ENCODE data around the gene MRPS6.

Gene MRPS6

GRCh38 chr21:34154878-34155277 lies 81.5 kb downstream of the MRPS6 start:
- Histone ChIP-seq H3K36me3 (ENCODE audit: control insufficient read depth in 2 of 2, insufficient read depth in 2 of 2, low read length in 2 of 2) (peaks cover 0 to 2% of the 10 kb centered on the region in 2 donors), H3K4me1 (ENCODE audit: control insufficient read depth, insufficient read depth, low read length) (peaks cover 3% of the 10 kb centered on the region), H3K9ac (ENCODE audit: low read length in 2 of 2) (no peak overlapping the region), H3K4me3 (ENCODE audit: low read length in 2 of 2) (no peak overlapping the region), H3K27me3 (ENCODE audit: control insufficient read depth in 1 of 2, insufficient read depth in 2 of 2, low read length in 2 of 2) (no peaks in the 10 kb centered on the region), H3K27ac (ENCODE audit: low read length) (no peak overlapping the region), H3K9me3 (ENCODE audit: control insufficient read depth in 2 of 2, low read length in 2 of 2) (no peaks in the 10 kb centered on the region)

- Histone ChIP-seq H3K4me1 (ENCODE audit: control insufficient read depth, insufficient read depth, low read length) (peaks cover 3% of the 10 kb centered on the region), H3K27ac (ENCODE audit: low read length) (no peak overlapping the region), H3K9ac (ENCODE audit: low read length in 2 of 2) (no peak overlapping the region), H3K4me3 (ENCODE audit: low read length in 2 of 2) (no peak overlapping the region), H3K9me3 (ENCODE audit: control insufficient read depth in 2 of 2, low read length in 2 of 2) (peaks cover 0 to 3% of the 10 kb centered on the region in 2 donors), H3K36me3 (ENCODE audit: control insufficient read depth in 2 of 2, insufficient read depth in 2 of 2, low read length in 2 of 2) (peaks cover 0 to 4% of the 10 kb centered on the region in 2 donors), H3K27me3 (ENCODE audit: control insufficient read depth in 1 of 2, insufficient read depth in 2 of 2, low read length in 2 of 2) (no peaks in the 10 kb centered on the region)
Measured at GRCh38 chr21:34156957-34157356, 83.6 kb downstream of the MRPS6 start.

- peaks cover 0 to 5% of the 10 kb centered on the region in 2 donors for H3K9me3 ChIP-seq (ENCODE audit: control insufficient read depth in 2 of 2, low read length in 2 of 2)
- H3K27ac ChIP-seq (ENCODE audit: low read length): no peak overlapping the region
Measured at GRCh38 chr21:34157521-34157920, 84.1 kb downstream of the MRPS6 start.

GRCh38 chr21:34158866-34159835 lies 85.8 kb downstream of the MRPS6 start:
- Histone ChIP-seq H3K9me3 (ENCODE audit: control insufficient read depth in 2 of 2, low read length in 2 of 2) (peaks cover 0 to 5% of the 10 kb centered on the region in 2 donors), H3K9ac (ENCODE audit: low read length in 2 of 2) (no peak overlapping the region), H3K27ac (ENCODE audit: low read length) (no peak overlapping the region), H3K4me3 (ENCODE audit: low read length in 2 of 2) (no peak overlapping the region), H3K27me3 (ENCODE audit: control insufficient read depth in 1 of 2, insufficient read depth in 2 of 2, low read length in 2 of 2) (no peaks in the 10 kb centered on the region), H3K36me3 (ENCODE audit: control insufficient read depth in 2 of 2, insufficient read depth in 2 of 2, low read length in 2 of 2) (peaks cover 0 to 3% of the 10 kb centered on the region in 2 donors), H3K4me1 (ENCODE audit: control insufficient read depth, insufficient read depth, low read length) (peaks cover 3% of the 10 kb centered on the region)

More at GRCh38 chr21:34157521-34157920, 84.1 kb downstream of the MRPS6 start:
- H3K27me3 ChIP-seq (ENCODE audit: control insufficient read depth in 1 of 2, insufficient read depth in 2 of 2, low read length in 2 of 2): no peaks in the 10 kb centered on the region
- H3K36me3 ChIP-seq (ENCODE audit: control insufficient read depth in 2 of 2, insufficient read depth in 2 of 2, low read length in 2 of 2): peaks cover 0 to 4% of the 10 kb centered on the region in 2 donors
- peaks cover 3% of the 10 kb centered on the region for H3K4me1 ChIP-seq (ENCODE audit: control insufficient read depth, insufficient read depth, low read length)
- no peak overlapping the region for H3K9ac ChIP-seq (ENCODE audit: low read length in 2 of 2)
- H3K4me3 ChIP-seq (ENCODE audit: low read length in 2 of 2): no peak overlapping the region

GRCh38 chr21:34166468-34166867 lies 93.1 kb downstream of the MRPS6 start:
- peaks cover 3 to 8% of the 10 kb centered on the region in 2 donors for H3K36me3 ChIP-seq (ENCODE audit: control insufficient read depth in 2 of 2, insufficient read depth in 2 of 2, low read length in 2 of 2)
- no peaks in the 10 kb centered on the region for H3K4me1 ChIP-seq (ENCODE audit: control insufficient read depth, insufficient read depth, low read length)
- H3K27me3 ChIP-seq (ENCODE audit: control insufficient read depth in 1 of 2, insufficient read depth in 2 of 2, low read length in 2 of 2): no peaks in the 10 kb centered on the region
- H3K27ac ChIP-seq (ENCODE audit: low read length): no peak overlapping the region
- no peak overlapping the region for H3K9ac ChIP-seq (ENCODE audit: low read length in 2 of 2)
- H3K4me3 ChIP-seq (ENCODE audit: low read length in 2 of 2): peak overlapping the region in 1 of 2 donors; percentile 47
- peaks cover 22 to 34% of the 10 kb centered on the region in 2 donors for H3K9me3 ChIP-seq (ENCODE audit: control insufficient read depth in 2 of 2, low read length in 2 of 2)

GRCh38 chr21:34170886-34171285 lies 97.5 kb downstream of the MRPS6 start:
- no peak overlapping the region for H3K9ac ChIP-seq (ENCODE audit: low read length in 2 of 2)
- H3K36me3 ChIP-seq (ENCODE audit: control insufficient read depth in 2 of 2, insufficient read depth in 2 of 2, low read length in 2 of 2): peaks cover 3 to 8% of the 10 kb centered on the region in 2 donors
- H3K4me1 ChIP-seq (ENCODE audit: control insufficient read depth, insufficient read depth, low read length): no peaks in the 10 kb centered on the region
- no peak overlapping the region for H3K4me3 ChIP-seq (ENCODE audit: low read length in 2 of 2)
- H3K27me3 ChIP-seq (ENCODE audit: control insufficient read depth in 1 of 2, insufficient read depth in 2 of 2, low read length in 2 of 2): no peaks in the 10 kb centered on the region
- H3K27ac ChIP-seq (ENCODE audit: low read length): no peak overlapping the region
- peaks cover 21 to 22% of the 10 kb centered on the region in 2 donors for H3K9me3 ChIP-seq (ENCODE audit: control insufficient read depth in 2 of 2, low read length in 2 of 2)

- H3K27ac ChIP-seq (ENCODE audit: low read length): no peak overlapping the region
- peaks cover 2 to 3% of the 10 kb centered on the region in 2 donors for H3K9me3 ChIP-seq (ENCODE audit: control insufficient read depth in 2 of 2, low read length in 2 of 2)
- H3K36me3 ChIP-seq (ENCODE audit: control insufficient read depth in 2 of 2, insufficient read depth in 2 of 2, low read length in 2 of 2): no peaks in the 10 kb centered on the region
- H3K9ac ChIP-seq (ENCODE audit: low read length in 2 of 2): no peak overlapping the region
- no peaks in the 10 kb centered on the region for H3K27me3 ChIP-seq (ENCODE audit: control insufficient read depth in 1 of 2, insufficient read depth in 2 of 2, low read length in 2 of 2)
- H3K4me3 ChIP-seq (ENCODE audit: low read length in 2 of 2): no peak overlapping the region
- no peaks in the 10 kb centered on the region for H3K4me1 ChIP-seq (ENCODE audit: control insufficient read depth, insufficient read depth, low read length)
Measured at GRCh38 chr21:34174470-34174869, 101.1 kb downstream of the MRPS6 start.

GRCh38 chr21:34176448-34176847 lies 103.1 kb downstream of the MRPS6 start:
- no peak overlapping the region for H3K27ac ChIP-seq (ENCODE audit: low read length)
- peaks cover 0 to 2% of the 10 kb centered on the region in 2 donors for H3K9me3 ChIP-seq (ENCODE audit: control insufficient read depth in 2 of 2, low read length in 2 of 2)

GRCh38 chr21:34177919-34178567 lies 104.7 kb downstream of the MRPS6 start:
- Histone ChIP-seq H3K36me3 (ENCODE audit: control insufficient read depth in 2 of 2, insufficient read depth in 2 of 2, low read length in 2 of 2) (no peaks in the 10 kb centered on the region), H3K9me3 (ENCODE audit: control insufficient read depth in 2 of 2, low read length in 2 of 2) (no peaks in the 10 kb centered on the region), H3K4me1 (ENCODE audit: control insufficient read depth, insufficient read depth, low read length) (no peaks in the 10 kb centered on the region), H3K4me3 (ENCODE audit: low read length in 2 of 2) (no peak overlapping the region), H3K27ac (ENCODE audit: low read length) (no peak overlapping the region), H3K9ac (ENCODE audit: low read length in 2 of 2) (no peak overlapping the region), H3K27me3 (ENCODE audit: control insufficient read depth in 1 of 2, insufficient read depth in 2 of 2, low read length in 2 of 2) (no peaks in the 10 kb centered on the region)

More at GRCh38 chr21:34176448-34176847, 103.1 kb downstream of the MRPS6 start:
- Histone ChIP-seq H3K36me3 (ENCODE audit: control insufficient read depth in 2 of 2, insufficient read depth in 2 of 2, low read length in 2 of 2) (no peaks in the 10 kb centered on the region), H3K9ac (ENCODE audit: low read length in 2 of 2) (no peak overlapping the region), H3K4me3 (ENCODE audit: low read length in 2 of 2) (no peak overlapping the region), H3K27me3 (ENCODE audit: control insufficient read depth in 1 of 2, insufficient read depth in 2 of 2, low read length in 2 of 2) (no peaks in the 10 kb centered on the region), H3K4me1 (ENCODE audit: control insufficient read depth, insufficient read depth, low read length) (no peaks in the 10 kb centered on the region)

GRCh38 chr21:34179204-34179935 lies 106.0 kb downstream of the MRPS6 start:
- Histone ChIP-seq H3K27me3 (ENCODE audit: control insufficient read depth in 1 of 2, insufficient read depth in 2 of 2, low read length in 2 of 2) (no peaks in the 10 kb centered on the region), H3K4me1 (ENCODE audit: control insufficient read depth, insufficient read depth, low read length) (no peaks in the 10 kb centered on the region), H3K27ac (ENCODE audit: low read length) (no peak overlapping the region), H3K36me3 (ENCODE audit: control insufficient read depth in 2 of 2, insufficient read depth in 2 of 2, low read length in 2 of 2) (no peaks in the 10 kb centered on the region), H3K9ac (ENCODE audit: low read length in 2 of 2) (no peak overlapping the region), H3K9me3 (ENCODE audit: control insufficient read depth in 2 of 2, low read length in 2 of 2) (no peaks in the 10 kb centered on the region), H3K4me3 (ENCODE audit: low read length in 2 of 2) (no peak overlapping the region)
